K562 (cell line): ENCODE measurements around the gene MEGF11. TPM values are rescaled to one million over a fixed set of nuclear protein-coding genes. Genes with fewer than 3 reads are reported as not detected.

Experiments used
- ATAC-seq: fragments of 200-7000 bp; cut with Tn5 transposase; 3 replicates; pipeline ENCODE4 v1.9.1; 2020; ENCODE audit warnings: moderate library complexity
- BruUV-seq: library from RNA; stranded (reverse); fragments of 400-500 nt; replicated peaks from 2 replicates; lab custom pipeline; 2021; lab: Mats Ljungman, UMichigan
- CTCF ChIA-PET: fragments of 300-600 bp; formaldehyde crosslinking; extraction: SDS; loops from one replicate; lab custom pipeline; 2021; ENCODE audit warnings: low intra/inter-chr PET ratio; lab: Yijun Ruan, JAX
- POLR2A ChIA-PET: fragments of 300-600, 350-650 bp; sonication (Branson Sonifier 250); formaldehyde crosslinking; extraction: SDS; loops from one replicate; lab custom pipeline; 2021; ENCODE audit warnings: antibody characterized with exemption, inconsistent platforms; lab: Yijun Ruan, JAX
- DNase-seq, 4 experiments: peaks; one replicate each; pipeline versions ENCODE4 v3.0.0 to v3.0.0-alpha.2; 2011 to 2018; ENCODE audit warnings: low spot score in 3 of 4, mixed read lengths in 3 of 4; ENCODE audit errors: extremely low read depth in 1 of 4
- FAIRE-seq: peaks from 2 replicates; lab custom pipeline; 2011; peaks lifted over from hg19 to GRCh38; lab: Jason Lieb, UNC
- H2AFZ ChIP-seq: 2 replicates; pipeline ENCODE4 v1.6.0; 2011; ENCODE audit warnings: low read depth, low read length, control low read depth, inconsistent platforms
- H3K27ac ChIP-seq: fragments of 200-600 bp; 3 replicates; pipeline ENCODE4 v1.8.0; 2011; ENCODE audit warnings: low read depth, mild to moderate bottlenecking, control low read depth, inconsistent platforms, low read length, moderate library complexity, mixed read lengths; ENCODE audit errors: extremely low read depth
- H3K27me3 ChIP-seq, 2 experiments: fragments of 300-600 bp in 1 of 2; 2 replicates in 1 of 2; 3 replicates in 1 of 2; pipeline versions ENCODE4 v1.6.0 to v1.8.0; 2011; ENCODE audit warnings: inconsistent platforms in 2 of 2, low read length in 2 of 2, mild to moderate bottlenecking in 1 of 2, mixed read lengths in 1 of 2, moderate library complexity in 1 of 2; ENCODE audit not compliant: control insufficient read depth in 2 of 2, insufficient read depth in 2 of 2
- H3K36me3 ChIP-seq: fragments of 300-600 bp; 3 replicates; pipeline ENCODE4 v1.8.0; 2011; ENCODE audit warnings: mild to moderate bottlenecking, low read length, inconsistent platforms; ENCODE audit not compliant: control insufficient read depth, insufficient read depth
- H3K4me1 ChIP-seq, 2 experiments: fragments of 200-600 bp in 1 of 2; replicated peaks in 1 of 2; 2 replicates in 1 of 2; 3 replicates in 1 of 2; pipeline versions ENCODE4 v1.5.1 to v1.8.0; 2011; ENCODE audit warnings: inconsistent platforms in 2 of 2, low read length in 2 of 2, mild to moderate bottlenecking in 1 of 2, mixed read lengths in 1 of 2, moderate library complexity in 1 of 2; ENCODE audit not compliant: control insufficient read depth in 2 of 2, insufficient read depth in 2 of 2
- H3K4me2 ChIP-seq: 2 replicates; pipeline ENCODE4 v1.6.1; 2011; ENCODE audit warnings: low read length, control low read depth, inconsistent platforms, mixed read lengths; ENCODE audit not compliant: insufficient read depth
- H3K4me3 ChIP-seq: fragments of 200-600 bp; sonication (generic), shearing (Covaris generic); 2 replicates; pipeline ENCODE4 v1.5.1; 2016; ENCODE audit warnings: control low read depth, inconsistent platforms
- H3K79me2 ChIP-seq: fragments of 200-600 bp; 3 replicates; pipeline ENCODE4 v1.8.0; 2011; ENCODE audit warnings: low read length, inconsistent platforms; ENCODE audit not compliant: control insufficient read depth, insufficient read depth
- H3K9ac ChIP-seq, 2 experiments: 2 replicates each; pipeline versions ENCODE4 v1.6.0 to v1.6.1; 2011; ENCODE audit warnings: low read depth in 2 of 2, low read length in 2 of 2, control low read depth in 1 of 2, inconsistent platforms in 1 of 2, mild to moderate bottlenecking in 1 of 2, mixed read lengths in 1 of 2; ENCODE audit not compliant: insufficient read depth in 1 of 2
- H3K9me1 ChIP-seq: one replicate; pipeline ENCODE4 v1.6.0; 2011; ENCODE audit warnings: inconsistent platforms, mild to moderate bottlenecking, low read length, moderate library complexity; ENCODE audit not compliant: control insufficient read depth, insufficient read depth
- H3K9me3 ChIP-seq: replicated peaks from 2 replicates; pipeline ENCODE4 v1.5.1; 2011; ENCODE audit warnings: low read depth, low read length, inconsistent platforms; ENCODE audit not compliant: control insufficient read depth, insufficient read depth
- H4K20me1 ChIP-seq: replicated peaks from 2 replicates; pipeline ENCODE4 v1.6.1; 2011; ENCODE audit warnings: low read length, inconsistent platforms, mixed read lengths; ENCODE audit not compliant: control insufficient read depth, insufficient read depth
- AFF4 ChIP-seq: sonication (generic); formaldehyde crosslinking; IDR thresholded peaks from 2 replicates; pipeline ENCODE4 v1.8.0; 2023; ENCODE audit warnings: mild to moderate bottlenecking, missing genetic modification reagents
- BRD4 ChIP-seq: fragments of 200-600 bp; sonication (generic); IDR thresholded peaks from 2 replicates; pipeline ENCODE4 v1.6.1; 2017; ENCODE audit warnings: inconsistent platforms
- HINFP ChIP-seq: fragments of 450-650 bp; conservative IDR thresholded peaks from 2 replicates; pipeline ENCODE4 v1.6.1; 2016; ENCODE audit warnings: missing genetic modification characterization, low read depth, mild to moderate bottlenecking, control low read depth, missing compliant biosample characterization
- MECOM ChIP-seq: fragments of 250-450 bp; sonication (Bioruptor Pico); IDR thresholded peaks from 2 replicates; pipeline ENCODE4 v1.8.0; 2022; ENCODE audit warnings: inconsistent platforms
- SAFB2 ChIP-seq: fragments of 200-400 bp; formaldehyde crosslinking; IDR thresholded peaks from 2 replicates; pipeline ENCODE4 v1.6.1; 2018; ENCODE audit warnings: borderline replicate concordance, low read length, low read depth, moderate library complexity; ENCODE audit not compliant: severe bottlenecking
- ZEB2 ChIP-seq: fragments of 450-650 bp; IDR thresholded peaks from 2 replicates; pipeline ENCODE4 v1.6.1; 2016
- ZNF134 ChIP-seq: fragments of 250-450 bp; sonication (Bioruptor Pico); conservative IDR thresholded peaks from 2 replicates; pipeline ENCODE4 v1.4.0; 2020
- ZNF408 ChIP-seq: fragments of 250-450 bp; sonication (Bioruptor Pico); IDR thresholded peaks from 2 replicates; pipeline ENCODE4 v1.4.0; 2020; ENCODE audit warnings: low read depth, mild to moderate bottlenecking, moderate library complexity
- ZNF699 ChIP-seq: fragments of 250-450 bp; sonication (Bioruptor Pico); IDR thresholded peaks from 2 replicates; pipeline ENCODE4 v1.8.0; 2021; ENCODE audit warnings: mild to moderate bottlenecking, moderate library complexity; ENCODE audit not compliant: insufficient replicate concordance
- WGBS: fragments of 100-300 bp; shearing (Covaris generic); methylation state at CpG from one replicate; pipeline ENCODE4 v1.1.6; 2016; ENCODE audit warnings: low coverage, mixed read lengths; ENCODE audit not compliant: insufficient coverage; ENCODE audit errors: missing lambda C conversion rate; 5-methylcytosine and 5-hydroxymethylcytosine counted together
- in situ Hi-C: fragments of 300-500 bp; cut with MboI; formaldehyde crosslinking; loops from 4 replicates; pipeline ENCODE4 v1.15.0; 2018; ENCODE audit warnings: inconsistent platforms, mixed read lengths
- intact Hi-C: fragments of 100-400 bp; cut with micrococcal nuclease; formaldehyde crosslinking; loops from 2 replicates; pipeline ENCODE4 v1.14.2; 2022
- polyA plus RNA-seq, 8 experiments: library from polyadenylated mRNA; depleted of rRNA in 4 of 8; stranded (reverse) in 5 of 8; unstranded in 3 of 8; fragments of >200 nt; fragmentation: Nextera tagmentation in 2 of 8; fragmentation: Illumina TruSeq in 1 of 8; extraction: Ambion mirVana in 2 of 8; extraction: Trizol in 1 of 8; gene quantifications; 2 replicates each; pipeline versions ENCODE4 v1.2.1 to v1.2.3, GENCODE V29; 2011 to 2014; ENCODE audit warnings: inconsistent platforms in 1 of 8, missing spikeins in 1 of 8
- total RNA-seq, 7 experiments: library from RNA; depleted of rRNA in 6 of 7; stranded (reverse); fragments of >200 nt in 6 of 7; fragmentation: Illumina TruSeq in 2 of 7; extraction: Trizol in 2 of 7; gene quantifications; 2 replicates each; pipeline versions ENCODE4 v1.2.1 to v1.2.3, GENCODE V29; 2011 to 2021; ENCODE audit warnings: low replicate concordance in 1 of 7

The MEGF11 gene
- total and polyA plus RNA-seq, 9 of the 15 experiments (the other 6 are each of a cell fraction or from before 2014, with no cell fraction given), result 0.06 to 0.23 (median 0.20) TPM; not detected in 6

DNA sequence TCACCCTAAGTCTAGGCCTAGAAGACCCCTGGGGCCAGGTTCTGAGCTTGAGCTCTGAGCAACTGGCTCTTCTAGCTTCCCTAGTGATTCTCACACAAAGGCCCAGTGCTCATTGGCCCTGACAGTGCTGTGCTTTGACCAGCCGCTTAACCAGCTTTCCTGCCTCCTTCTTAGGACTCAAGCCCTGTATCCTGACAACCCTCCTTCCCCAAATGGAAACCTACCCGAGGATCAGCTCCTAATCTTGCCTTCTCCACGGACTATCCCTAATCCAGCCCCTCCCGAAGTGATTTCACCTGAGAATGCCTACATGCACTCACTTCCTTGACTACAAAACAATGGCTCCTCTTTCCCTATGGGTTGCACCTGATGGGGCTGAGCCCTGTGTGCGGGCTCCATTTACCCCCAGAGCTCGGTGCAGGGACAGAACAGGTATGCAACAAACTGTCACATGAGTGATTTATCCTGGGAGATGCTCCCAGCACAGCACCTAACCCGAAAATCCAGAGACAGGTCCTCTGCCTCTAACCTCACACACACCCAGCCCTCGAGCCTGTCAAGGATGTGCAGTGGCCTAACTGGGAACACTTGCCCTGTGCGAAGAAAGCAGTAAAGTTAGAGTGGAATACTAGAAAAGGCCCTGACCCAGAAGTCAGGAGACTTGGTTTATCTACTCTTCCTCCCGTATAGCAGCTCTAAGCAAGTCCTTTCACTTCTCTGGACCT is 2.3 kb downstream of the MEGF11 start:
- Histone ChIP-seq H3K79me2 (no peaks in the 10 kb centered on the region), H3K4me3 (no peak overlapping the region), H3K27me3 (peaks cover 54 to 59% of the 10 kb centered on the region in 2 experiments), H3K27ac (no peak overlapping the region), H3K4me2 (no peak overlapping the region), H3K9ac (no peak overlapping the region), H3K4me1 (peaks cover 3 to 23% of the 10 kb centered on the region in 2 experiments; a peak in 3 of 5 replicates), H4K20me1 (peaks cover 15% of the 10 kb centered on the region; the same call in 1 of the 2 replicates), H2AFZ (no peak overlapping the region), H3K9me1 (no peaks in the 10 kb centered on the region), H3K9me3 (no peaks in the 10 kb centered on the region), H3K36me3 (no peaks in the 10 kb centered on the region)
- FAIRE-seq, result peak; percentile 54
- POLR2A ChIA-PET, result no interaction called here
- intact Hi-C loops (loop anchor here (5.0 kb wide), 1 partner anchor 36 kb away; no protein-coding TSS in a partner anchor), in situ Hi-C loops (no loop called here)
- no TSS peak for BruUV-seq
- ATAC-seq, result no peak
- no peak for TF ChIP-seq BRD4
- no peak for TF ChIP-seq MECOM (CRISPR knock-in tag)
- TF ChIP-seq ZNF408 (CRISPR knock-in tag), result no peak
- TF ChIP-seq ZNF134 (CRISPR knock-in tag), result no peak
- no peak for DNase-seq
- 4% methylated on average over 10 of the region's 10 CpGs for WGBS
- CTCF ChIA-PET, result interaction anchor here (1.1 kb wide), 1 partner anchor 247 kb away, joined by 4 read pairs; the partner anchor contains the start of gene SNAPC5

DNA sequence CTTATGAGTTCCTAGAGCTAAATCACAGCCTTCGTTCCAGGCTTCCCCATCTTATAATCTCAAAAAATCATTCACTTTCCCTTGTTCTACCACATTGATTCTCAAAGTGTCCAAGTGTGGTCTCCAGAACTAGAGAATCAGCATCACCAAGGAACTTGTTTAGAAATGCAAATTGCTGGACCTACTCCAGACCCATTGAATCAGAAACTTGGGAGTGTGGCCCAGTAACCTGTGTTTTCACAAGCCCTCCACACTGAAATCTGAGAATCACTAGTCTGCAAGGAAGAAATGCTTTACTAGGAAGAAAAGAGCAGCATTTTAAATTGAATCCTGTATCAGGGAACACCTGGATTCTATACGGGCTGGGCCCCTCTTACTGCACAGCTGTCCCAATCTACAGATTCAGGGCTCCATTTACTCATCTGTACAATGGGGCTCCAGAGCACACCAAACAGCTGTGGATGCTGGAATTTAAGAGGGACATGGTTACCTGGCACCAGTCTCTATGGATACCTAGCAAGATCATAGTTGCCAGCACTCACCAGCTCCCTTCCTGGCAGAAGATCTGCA is 3.9 kb downstream of the MEGF11 start:
- no peaks in the 10 kb centered on the region for H3K9me3 ChIP-seq
- no TSS peak for BruUV-seq
- no peak overlapping the region for H3K4me3 ChIP-seq
- H3K79me2 ChIP-seq, result no peaks in the 10 kb centered on the region
- ChIA-PET POLR2A (no interaction called here), CTCF (no interaction called here)
- no peak overlapping the region for H2AFZ ChIP-seq
- WGBS, result 0% methylated on average over 2 of the region's 2 CpGs
- ATAC-seq (no peak), FAIRE-seq (no peak), DNase-seq (no peak)
- peaks cover 3 to 23% of the 10 kb centered on the region in 2 experiments; a peak in 3 of 5 replicates for H3K4me1 ChIP-seq
- H3K9ac ChIP-seq, result no peak overlapping the region
- no peak overlapping the region for H3K4me2 ChIP-seq
- in situ Hi-C loops, result no loop called here
- no peaks in the 10 kb centered on the region for H3K9me1 ChIP-seq
- peaks cover 15% of the 10 kb centered on the region; the same call in 1 of the 2 replicates for H4K20me1 ChIP-seq
- intact Hi-C loops, result loop anchor here (5.0 kb wide), 1 partner anchor 38 kb away; no protein-coding TSS in a partner anchor
- no peaks in the 10 kb centered on the region for H3K36me3 ChIP-seq
- H3K27ac ChIP-seq, result no peak overlapping the region
- H3K27me3 ChIP-seq, result peaks cover 44 to 57% of the 10 kb centered on the region in 2 experiments
- TF ChIP-seq SAFB2, result no peak
- no peak for TF ChIP-seq AFF4
- TF ChIP-seq HINFP (tag), result no peak
- no peak for TF ChIP-seq ZNF699
- TF ChIP-seq ZEB2, result no peak
